ENCODE results near the gene ACOXL. TPM values are rescaled to one million over a fixed set of nuclear protein-coding genes. Genes with fewer than 3 reads are reported as not detected.

The ACOXL gene
- total and polyA plus RNA-seq, 10 of the 15 experiments (the other 5 are each of a cell fraction or from before 2014, with no cell fraction given): 0.05 to 1.3 (median 0.71) TPM

DNA sequence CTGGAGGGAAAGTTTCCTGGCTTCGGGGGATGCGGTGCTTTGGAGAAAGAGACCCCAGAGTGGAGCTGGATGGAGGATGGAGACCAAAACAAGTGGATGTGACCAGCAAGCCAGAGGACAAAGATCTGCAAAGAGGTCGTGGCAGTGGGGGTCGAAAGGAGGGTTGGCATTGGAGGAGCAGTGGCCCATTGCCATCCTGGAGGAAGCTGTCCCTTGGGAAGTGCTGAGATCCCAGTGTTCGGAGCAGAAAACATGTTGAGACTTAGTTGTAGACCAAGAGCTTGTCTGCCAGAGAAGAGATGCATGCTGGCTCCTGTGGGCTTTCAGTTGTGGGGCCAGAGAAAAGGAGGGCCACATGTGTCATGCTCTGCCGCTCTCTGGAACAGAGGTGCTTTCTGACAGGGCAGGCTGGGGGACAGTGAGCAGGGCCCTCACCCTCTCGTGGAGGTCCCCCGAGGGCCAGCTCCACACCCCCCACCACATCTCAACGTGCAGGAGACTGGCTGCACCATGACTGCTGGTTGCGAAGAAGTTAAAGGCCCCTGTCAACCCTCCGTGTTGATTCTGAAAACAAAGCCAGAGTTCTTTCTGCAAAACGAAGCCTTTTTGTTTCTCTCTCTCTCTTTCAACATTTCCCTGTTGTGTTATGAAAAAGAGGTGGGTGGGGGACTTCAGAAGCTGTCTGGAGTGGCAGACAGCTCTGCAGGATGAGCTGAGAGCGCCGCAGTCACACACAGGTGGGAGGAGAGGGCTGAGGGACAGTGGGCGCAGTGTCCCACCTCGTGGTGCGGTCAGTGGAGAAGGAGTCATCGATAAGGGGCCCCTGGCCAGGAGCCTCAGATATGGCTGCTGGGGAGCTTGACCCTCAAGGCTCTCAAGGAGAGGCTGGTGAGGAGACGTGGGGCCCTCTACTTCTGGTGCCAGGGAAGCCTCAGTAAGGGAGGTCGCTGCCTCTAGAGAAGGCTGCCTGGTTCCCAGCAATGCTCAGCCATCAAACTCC, 310.7 kb downstream of the ACOXL start (continued):
- TF ChIP-seq JUNB (IDR thresholded peaks at IDR 0.05) (peak; percentile 38; the same call in 1 of the 2 replicates), NR2C2 (IDR thresholded peaks at IDR 0.05; ENCODE audit: borderline replicate concordance, control insufficient read depth, insufficient read length, low read depth) (no peak), PML (IDR thresholded peaks at IDR 0.05; ENCODE audit: low read length) (no peak), ZNF207 (IDR thresholded peaks at IDR 0.05; ENCODE audit: borderline replicate concordance) (no peak), NFYA (IDR thresholded peaks at IDR 0.05; ENCODE audit: borderline replicate concordance, low read depth, low read length) (no peak), ATF7 (IDR thresholded peaks at IDR 0.05; ENCODE audit: low read depth) (0 out of 2 replicates have a peak, but pooled peaks have one; percentile 22), NFYB (IDR thresholded peaks at IDR 0.05; ENCODE audit: insufficient read depth, low read depth, low read length) (no peak), SIX5 (IDR thresholded peaks at IDR 0.05; ENCODE audit: low read depth, low read length, severe bottlenecking) (no peak), NR2C1 (IDR thresholded peaks at IDR 0.05) (no peak), MTA3 (IDR thresholded peaks at IDR 0.05; ENCODE audit: borderline replicate concordance, low read length) (no peak), TCF3 (IDR thresholded peaks at IDR 0.05; ENCODE audit: borderline replicate concordance, insufficient read depth, low read depth, low read length) (0 out of 2 replicates have a peak, but pooled peaks have one; percentile 29), IKZF1 (conservative IDR thresholded peaks at IDR 0.05) (no peak; the same call in none of the 2 replicates), SP1 (IDR thresholded peaks at IDR 0.05; ENCODE audit: low read depth, low read length) (no peak), KDM1A (IDR thresholded peaks at IDR 0.05; ENCODE audit: borderline replicate concordance) (no peak), RAD21 (IDR thresholded peaks at IDR 0.05; ENCODE audit: insufficient read depth, low read depth, low read length) (peak; percentile 25; the same call in 1 of the 2 replicates)
- TF ChIP-seq, protein P1, sequence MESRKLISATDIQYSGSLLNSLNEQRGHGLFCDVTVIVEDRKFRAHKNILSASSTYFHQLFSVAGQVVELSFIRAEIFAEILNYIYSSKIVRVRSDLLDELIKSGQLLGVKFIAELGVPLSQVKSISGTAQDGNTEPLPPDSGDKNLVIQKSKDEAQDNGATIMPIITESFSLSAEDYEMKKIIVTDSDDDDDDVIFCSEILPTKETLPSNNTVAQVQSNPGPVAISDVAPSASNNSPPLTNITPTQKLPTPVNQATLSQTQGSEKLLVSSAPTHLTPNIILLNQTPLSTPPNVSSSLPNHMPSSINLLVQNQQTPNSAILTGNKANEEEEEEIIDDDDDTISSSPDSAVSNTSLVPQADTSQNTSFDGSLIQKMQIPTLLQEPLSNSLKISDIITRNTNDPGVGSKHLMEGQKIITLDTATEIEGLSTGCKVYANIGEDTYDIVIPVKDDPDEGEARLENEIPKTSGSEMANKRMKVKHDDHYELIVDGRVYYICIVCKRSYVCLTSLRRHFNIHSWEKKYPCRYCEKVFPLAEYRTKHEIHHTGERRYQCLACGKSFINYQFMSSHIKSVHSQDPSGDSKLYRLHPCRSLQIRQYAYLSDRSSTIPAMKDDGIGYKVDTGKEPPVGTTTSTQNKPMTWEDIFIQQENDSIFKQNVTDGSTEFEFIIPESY (IDR thresholded peaks at IDR 0.05): no peak
- TF ChIP-seq, protein P2, sequence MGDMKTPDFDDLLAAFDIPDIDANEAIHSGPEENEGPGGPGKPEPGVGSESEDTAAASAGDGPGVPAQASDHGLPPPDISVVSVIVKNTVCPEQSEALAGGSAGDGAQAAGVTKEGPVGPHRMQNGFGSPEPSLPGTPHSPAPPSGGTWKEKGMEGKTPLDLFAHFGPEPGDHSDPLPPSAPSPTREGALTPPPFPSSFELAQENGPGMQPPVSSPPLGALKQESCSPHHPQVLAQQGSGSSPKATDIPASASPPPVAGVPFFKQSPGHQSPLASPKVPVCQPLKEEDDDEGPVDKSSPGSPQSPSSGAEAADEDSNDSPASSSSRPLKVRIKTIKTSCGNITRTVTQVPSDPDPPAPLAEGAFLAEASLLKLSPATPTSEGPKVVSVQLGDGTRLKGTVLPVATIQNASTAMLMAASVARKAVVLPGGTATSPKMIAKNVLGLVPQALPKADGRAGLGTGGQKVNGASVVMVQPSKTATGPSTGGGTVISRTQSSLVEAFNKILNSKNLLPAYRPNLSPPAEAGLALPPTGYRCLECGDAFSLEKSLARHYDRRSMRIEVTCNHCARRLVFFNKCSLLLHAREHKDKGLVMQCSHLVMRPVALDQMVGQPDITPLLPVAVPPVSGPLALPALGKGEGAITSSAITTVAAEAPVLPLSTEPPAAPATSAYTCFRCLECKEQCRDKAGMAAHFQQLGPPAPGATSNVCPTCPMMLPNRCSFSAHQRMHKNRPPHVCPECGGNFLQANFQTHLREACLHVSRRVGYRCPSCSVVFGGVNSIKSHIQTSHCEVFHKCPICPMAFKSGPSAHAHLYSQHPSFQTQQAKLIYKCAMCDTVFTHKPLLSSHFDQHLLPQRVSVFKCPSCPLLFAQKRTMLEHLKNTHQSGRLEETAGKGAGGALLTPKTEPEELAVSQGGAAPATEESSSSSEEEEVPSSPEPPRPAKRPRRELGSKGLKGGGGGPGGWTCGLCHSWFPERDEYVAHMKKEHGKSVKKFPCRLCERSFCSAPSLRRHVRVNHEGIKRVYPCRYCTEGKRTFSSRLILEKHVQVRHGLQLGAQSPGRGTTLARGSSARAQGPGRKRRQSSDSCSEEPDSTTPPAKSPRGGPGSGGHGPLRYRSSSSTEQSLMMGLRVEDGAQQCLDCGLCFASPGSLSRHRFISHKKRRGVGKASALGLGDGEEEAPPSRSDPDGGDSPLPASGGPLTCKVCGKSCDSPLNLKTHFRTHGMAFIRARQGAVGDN (IDR thresholded peaks at IDR 0.05): no peak
- TF ChIP-seq, protein P3, sequence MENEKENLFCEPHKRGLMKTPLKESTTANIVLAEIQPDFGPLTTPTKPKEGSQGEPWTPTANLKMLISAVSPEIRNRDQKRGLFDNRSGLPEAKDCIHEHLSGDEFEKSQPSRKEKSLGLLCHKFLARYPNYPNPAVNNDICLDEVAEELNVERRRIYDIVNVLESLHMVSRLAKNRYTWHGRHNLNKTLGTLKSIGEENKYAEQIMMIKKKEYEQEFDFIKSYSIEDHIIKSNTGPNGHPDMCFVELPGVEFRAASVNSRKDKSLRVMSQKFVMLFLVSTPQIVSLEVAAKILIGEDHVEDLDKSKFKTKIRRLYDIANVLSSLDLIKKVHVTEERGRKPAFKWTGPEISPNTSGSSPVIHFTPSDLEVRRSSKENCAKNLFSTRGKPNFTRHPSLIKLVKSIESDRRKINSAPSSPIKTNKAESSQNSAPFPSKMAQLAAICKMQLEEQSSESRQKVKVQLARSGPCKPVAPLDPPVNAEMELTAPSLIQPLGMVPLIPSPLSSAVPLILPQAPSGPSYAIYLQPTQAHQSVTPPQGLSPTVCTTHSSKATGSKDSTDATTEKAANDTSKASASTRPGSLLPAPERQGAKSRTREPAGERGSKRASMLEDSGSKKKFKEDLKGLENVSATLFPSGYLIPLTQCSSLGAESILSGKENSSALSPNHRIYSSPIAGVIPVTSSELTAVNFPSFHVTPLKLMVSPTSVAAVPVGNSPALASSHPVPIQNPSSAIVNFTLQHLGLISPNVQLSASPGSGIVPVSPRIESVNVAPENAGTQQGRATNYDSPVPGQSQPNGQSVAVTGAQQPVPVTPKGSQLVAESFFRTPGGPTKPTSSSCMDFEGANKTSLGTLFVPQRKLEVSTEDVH (IDR thresholded peaks at IDR 0.05; ENCODE audit: low read depth, partially characterized antibody): no peak
- TF ChIP-seq, protein P4, sequence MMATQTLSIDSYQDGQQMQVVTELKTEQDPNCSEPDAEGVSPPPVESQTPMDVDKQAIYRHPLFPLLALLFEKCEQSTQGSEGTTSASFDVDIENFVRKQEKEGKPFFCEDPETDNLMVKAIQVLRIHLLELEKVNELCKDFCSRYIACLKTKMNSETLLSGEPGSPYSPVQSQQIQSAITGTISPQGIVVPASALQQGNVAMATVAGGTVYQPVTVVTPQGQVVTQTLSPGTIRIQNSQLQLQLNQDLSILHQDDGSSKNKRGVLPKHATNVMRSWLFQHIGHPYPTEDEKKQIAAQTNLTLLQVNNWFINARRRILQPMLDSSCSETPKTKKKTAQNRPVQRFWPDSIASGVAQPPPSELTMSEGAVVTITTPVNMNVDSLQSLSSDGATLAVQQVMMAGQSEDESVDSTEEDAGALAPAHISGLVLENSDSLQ (IDR thresholded peaks at IDR 0.05): peak; percentile 77; the same call in 1 of the 2 replicates

Measured in GM12878 (cell line).